NCI-H510A treated with DMSO at 0.1 percent for 48 hours (cell line): ENCODE measurements around the gene CCDC182.
A peak's percentile ranks its signal among the peaks of the same experiment; 100 is the strongest.

Experiments
- DNase-seq: peaks from one replicate; lab custom pipeline; 2025; lab: John Stamatoyannopoulos, UW

The CCDC182 gene

DNA sequence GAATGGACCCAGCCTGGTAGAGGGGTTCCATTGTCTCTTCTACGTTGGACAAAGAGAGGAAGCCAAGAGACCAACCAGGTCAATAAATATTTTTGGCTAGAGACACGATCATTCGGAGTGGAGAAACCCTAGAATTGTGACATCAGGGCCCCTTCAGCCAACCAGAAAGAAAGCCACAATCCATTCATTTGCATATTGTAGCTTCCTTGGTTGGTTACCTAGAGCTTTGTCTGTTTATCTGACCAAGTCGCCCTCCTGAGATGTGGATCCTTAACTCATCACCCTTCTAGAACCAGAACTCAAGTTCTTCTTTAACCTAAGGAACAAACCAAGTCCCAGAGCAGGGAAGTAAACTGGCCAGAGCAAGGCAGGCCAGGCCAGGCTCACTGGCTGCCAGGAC, at the start of gene CCDC182:
CCDC182 (minus strand) TSS at position 58 of the 400 bp plus-strand sequence; CDS start at position 31, 27 bp downstream.
- DNase-seq = no peak

GRCh38 chr17:57794841-57795240, 49.7 kb upstream of the CCDC182 start:
- no peak for DNase-seq

DNA sequence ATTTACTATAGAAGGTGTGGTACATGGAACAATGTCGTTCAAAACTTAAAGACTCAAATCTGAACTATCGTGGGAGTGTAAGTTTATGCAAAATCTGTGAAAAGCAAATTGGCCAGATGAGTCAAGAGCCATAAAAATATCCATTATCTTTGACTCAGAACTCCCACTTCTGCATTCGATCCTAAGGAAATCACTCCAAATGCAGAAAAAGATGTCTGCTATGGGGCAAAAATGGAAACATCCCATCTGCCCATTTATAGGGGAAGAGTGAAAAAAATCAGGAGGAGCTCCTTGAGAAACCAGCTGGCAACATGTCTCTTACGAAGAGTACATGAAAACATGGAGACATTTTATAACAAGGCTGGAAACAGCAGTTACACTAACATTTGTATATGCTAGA, 43.6 kb upstream of the CCDC182 start:
- no peak for DNase-seq

- DNase-seq = no peak
Observed at GRCh38 chr17:57785022-57785421, 39.9 kb upstream of the CCDC182 start.

- peak; percentile 45 for DNase-seq
Observed at GRCh38 chr17:57784226-57784895, 39.3 kb upstream of the CCDC182 start.

DNA sequence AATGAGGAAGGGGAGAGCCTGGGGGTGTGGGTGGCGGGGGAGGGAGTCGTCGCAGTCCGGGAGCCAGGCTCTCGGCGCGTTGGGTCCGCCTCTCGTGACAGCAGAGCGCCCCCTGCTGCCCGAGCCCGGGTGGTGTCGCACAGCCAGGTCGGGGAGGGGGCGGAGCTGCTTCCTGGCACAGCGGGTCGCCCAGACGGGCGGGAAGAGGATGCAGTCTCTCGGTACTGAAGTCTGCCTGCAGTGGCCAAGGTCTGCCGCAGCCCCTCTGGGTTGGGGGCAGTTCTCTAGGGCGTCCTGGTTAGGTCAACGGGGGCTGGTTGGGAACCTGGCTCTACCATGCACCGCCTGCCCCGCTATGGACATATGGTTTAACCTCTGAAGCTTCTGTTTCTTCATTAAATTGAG, 38.2 kb upstream of the CCDC182 start:
- no peak for DNase-seq

- no peak for DNase-seq
Observed at GRCh38 chr17:57782647-57783337, 37.7 kb upstream of the CCDC182 start.

GRCh38 chr17:57782062-57782490, 37.0 kb upstream of the CCDC182 start:
- DNase-seq = no peak

DNA sequence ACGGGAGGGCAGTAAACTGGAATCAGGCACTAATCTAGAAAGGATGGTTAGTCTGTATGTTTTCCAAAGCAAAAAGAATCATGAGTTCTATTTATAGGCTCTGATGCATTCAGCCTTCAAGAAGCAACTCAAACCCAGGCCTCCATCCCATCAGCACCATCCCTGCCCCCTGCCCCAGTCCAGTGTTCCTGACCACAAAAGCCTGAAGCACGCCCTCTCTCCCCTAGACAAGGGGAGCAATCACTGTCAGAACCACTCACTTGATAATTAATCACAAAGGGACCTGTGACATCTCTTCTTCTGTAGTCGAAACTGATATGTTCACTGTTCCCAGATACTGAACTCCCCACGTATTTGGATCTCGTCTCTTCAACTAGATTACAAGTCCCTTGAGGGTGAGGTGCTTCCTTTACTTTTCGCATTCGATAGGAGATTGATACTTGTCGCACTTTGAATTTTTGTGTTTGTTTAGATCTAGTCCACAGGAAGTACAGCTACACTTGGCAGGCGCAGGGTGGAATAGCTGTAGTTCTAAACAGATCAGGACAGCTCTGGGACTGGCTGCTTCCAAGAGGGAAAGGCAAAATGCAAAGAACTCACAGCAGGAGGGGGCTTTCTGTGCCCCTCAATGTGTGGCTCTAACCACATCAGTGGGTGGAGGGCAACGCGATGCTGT, 36.4 kb upstream of the CCDC182 start:
- no peak for DNase-seq

GRCh38 chr17:57779706-57780105, 34.6 kb upstream of the CCDC182 start:
- no peak for DNase-seq

- DNase-seq = no peak
Observed at GRCh38 chr17:57778306-57778705, 33.2 kb upstream of the CCDC182 start.

DNA sequence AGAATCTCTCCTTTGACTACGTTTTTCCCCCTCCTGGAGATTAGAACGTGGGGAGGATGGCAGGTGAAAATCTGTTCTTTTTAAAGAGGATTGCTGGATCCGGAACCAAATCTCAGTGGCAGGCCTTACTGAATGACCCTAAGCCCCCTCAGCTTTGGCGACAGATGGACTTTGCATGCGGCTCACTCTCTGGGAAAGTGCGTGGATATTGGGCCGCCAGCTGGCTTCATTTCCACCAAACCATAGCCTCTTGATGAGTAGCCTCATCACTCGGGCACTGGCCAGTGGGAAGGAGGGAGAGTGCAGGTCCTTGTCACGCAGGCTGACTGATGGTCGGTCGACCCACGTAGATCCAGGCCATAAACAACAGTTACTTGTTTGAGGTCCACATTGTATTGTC, 31.3 kb upstream of the CCDC182 start:
- no peak for DNase-seq

DNA sequence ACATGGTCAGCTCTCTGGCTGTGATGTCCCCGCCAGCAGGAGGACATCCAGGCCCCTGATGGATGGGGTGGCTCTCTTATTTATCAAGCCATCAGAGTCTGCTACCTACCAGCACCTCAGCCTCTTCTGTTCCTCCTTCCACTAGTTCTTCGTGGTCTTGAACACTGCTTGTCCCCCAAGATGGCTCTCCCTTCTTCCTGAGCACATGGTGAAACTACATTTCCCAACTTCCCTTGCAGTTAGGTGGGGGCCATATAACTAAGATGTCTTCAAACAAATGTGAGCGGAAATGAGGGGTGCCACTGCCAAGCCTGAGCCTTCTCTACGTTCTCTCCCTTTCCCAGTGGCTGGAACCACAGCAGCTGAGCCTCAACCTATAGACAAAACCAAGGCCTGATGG, 29.8 kb upstream of the CCDC182 start:
- DNase-seq = no peak

GRCh38 chr17:57773557-57773956, 28.5 kb upstream of the CCDC182 start:
- DNase-seq = no peak

DNA sequence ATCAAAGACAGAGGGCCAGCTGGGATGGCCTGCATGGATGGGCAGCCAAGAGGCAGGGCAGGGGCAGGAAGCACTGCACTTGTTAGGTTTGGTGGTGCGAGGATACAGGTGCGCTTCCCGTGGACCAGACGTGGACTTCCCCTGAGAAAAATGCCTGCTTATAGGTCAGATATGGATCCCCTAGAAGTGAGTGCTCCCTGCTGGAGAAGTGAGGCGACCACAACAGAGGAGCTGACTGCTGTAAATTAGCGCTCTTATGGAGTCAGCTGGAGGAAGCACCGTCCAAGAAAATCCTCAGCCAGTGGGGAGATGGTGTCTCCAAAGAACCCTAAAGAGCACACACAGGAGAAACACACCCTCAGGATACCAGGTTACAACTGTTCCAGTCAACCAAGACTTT, 27.7 kb upstream of the CCDC182 start:
- DNase-seq = no peak

DNA sequence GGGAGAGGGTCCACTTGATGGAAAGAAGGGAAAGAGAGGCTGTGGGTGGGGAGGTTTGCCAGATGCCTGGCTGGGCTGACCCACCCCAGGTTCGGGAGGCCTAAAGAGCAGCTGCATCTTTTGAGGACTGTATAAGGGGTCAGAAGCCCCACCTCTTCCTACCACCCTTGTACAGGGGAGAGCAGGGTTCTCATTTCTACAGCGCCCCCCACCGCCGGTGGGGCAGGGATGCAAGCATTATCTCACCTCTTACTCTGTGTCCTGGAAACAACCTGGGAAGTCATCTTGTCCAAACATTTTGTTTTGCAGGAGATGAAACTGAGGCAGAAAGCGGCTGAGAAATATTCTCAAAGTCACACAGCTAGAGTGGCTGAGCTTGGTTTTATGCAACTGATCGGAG, 22.5 kb upstream of the CCDC182 start:
- DNase-seq = no peak

- DNase-seq = no peak
Observed at GRCh38 chr17:57766318-57766943, 21.3 kb upstream of the CCDC182 start.

DNA sequence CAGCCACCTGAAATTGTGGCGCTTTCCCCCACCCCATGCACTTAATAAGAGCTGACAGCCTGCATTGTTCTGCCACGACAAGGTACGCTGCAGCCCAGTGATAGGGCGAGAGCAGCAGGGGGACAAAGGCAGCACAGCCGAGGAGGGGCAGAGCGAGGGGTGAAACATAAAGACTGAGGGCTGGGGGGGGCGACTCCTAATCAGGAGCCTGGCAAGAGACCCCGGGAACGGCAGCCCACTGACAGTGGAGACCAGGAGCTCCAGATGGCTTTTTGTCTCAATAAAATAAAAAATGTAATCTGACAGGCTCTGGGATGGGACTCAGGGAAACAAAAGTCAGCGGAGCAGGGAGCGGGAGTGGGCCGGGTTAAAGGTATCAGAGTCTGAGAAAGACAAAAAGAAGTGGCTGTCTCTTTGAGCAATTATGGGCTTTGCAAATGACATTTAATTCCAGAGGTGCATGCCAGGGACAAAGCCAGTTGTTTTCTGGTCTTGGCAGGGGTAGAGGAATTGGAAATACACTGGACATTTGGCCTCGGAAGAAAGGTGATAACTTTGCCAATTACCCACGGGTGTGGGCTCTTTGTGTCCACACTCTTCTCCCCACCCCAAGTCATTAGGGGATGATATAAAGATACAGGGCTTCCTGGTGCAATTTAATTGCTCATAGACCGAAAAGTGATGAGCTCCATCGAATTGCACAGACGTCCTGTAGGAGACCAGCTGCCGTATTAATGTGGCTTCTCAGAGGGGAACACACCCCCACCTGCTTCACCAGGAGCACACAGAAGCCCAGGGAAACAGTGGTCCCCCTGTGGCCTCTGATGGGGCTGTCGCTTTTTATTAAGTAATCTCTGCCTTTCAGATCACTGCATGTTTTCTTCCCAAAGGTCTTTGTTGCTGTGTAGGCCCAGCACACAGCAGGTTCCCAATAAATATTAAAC, 17.6 kb upstream of the CCDC182 start:
- no peak for DNase-seq

DNA sequence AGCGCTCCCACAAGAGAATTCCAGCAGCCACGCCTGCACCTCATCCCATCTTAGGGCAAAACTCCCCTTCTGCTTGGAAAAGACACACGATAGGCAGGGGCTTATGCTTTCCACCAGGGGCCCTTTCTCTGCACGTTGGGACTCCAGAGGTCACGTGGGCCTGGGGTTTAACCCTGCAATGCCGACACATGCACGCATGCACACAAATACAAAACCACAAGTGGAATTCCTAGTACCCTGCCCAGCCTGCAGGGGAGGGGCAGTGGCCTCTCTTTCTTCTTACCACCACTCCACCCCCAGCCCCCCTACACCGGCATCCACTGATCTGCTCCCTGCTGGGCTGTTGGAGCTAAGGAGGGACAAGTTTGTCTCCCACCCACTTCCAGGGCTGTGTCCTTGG, 16.8 kb upstream of the CCDC182 start:
- no peak for DNase-seq

DNA sequence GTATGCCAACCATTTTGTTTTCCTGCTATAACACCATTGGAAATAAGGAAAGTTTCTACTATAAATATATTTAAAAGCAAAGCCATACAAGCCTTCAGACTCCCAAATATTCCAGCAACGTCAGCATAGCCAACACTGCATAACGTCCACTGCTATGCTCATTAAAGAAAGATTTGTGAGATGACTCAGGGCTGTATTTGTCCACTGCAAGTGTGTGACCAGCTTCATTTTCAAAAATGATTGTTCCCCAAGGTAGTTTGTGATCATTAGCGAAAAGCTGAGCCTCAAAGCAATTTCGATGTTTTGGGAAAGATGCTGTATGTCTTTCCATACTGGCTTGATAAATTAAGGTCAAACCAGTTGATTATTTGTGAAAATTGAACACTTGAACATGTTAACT, 14.9 kb upstream of the CCDC182 start:
- no peak for DNase-seq

GRCh38 chr17:57758654-57759053, 13.6 kb upstream of the CCDC182 start:
- no peak for DNase-seq

DNA sequence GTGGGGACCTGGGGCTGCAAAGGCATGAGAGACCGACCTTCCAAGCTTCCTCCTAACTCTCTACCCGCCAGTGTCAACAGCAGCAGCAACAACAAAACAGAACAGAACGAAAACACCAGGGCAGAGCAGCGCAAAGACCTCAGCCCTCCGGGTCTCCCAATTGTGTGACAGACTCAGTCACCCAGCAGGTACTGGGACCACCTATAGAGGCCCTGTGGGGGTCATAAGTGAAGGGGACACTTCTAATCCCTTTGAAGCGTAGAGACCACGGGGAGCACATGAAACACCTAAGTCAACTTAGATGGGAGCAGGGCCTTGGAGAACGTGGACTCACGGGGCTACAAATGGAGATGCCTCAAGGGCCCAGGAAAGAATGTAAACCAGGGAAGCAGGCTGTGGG, 12.6 kb upstream of the CCDC182 start:
- DNase-seq = no peak
